Spleen (tissue), 7 donors: Measurements from ENCODE around the gene PTPRK.

Experiments used
- CTCF ChIP-seq, 11 experiments: fragments of 200-600 bp in 7 of 11; fragments of 450-650 bp in 4 of 11; sonication (generic) in 4 of 11; IDR thresholded peaks in 8 of 11; conservative IDR thresholded peaks in 3 of 11; 1 replicate in 7 of 11; 2 replicates in 4 of 11; pipeline versions ENCODE4 v1.4.0 to v1.8.0; 2016 to 2021; ENCODE audit warnings: antibody characterized with exemption in 11 of 11, inconsistent platforms in 4 of 11, mild to moderate bottlenecking in 1 of 11
- POLR2A ChIP-seq, 3 donors: fragments of 450-650 bp; IDR thresholded peaks; one replicate each; pipeline ENCODE4 v1.5.1; 2017; ENCODE audit warnings: antibody characterized with exemption in 3 of 3, mild to moderate bottlenecking in 1 of 3
- donor health status: DM: no; HTN: no; CAD: no; lungs with moderate emphysema.
- donor health status: DM: no; HTN: no; CAD: no.
- donor health status: DM: no; HTN: no; CAD: no.

- TF ChIP-seq CTCF (IDR thresholded peaks at IDR 0.05 in 8 of 11, conservative IDR thresholded peaks at IDR 0.05 in 3 of 11) (no peak), POLR2A (IDR thresholded peaks at IDR 0.05) (no peak)
Measured at GRCh38 chr6:128073389-128073788, 447.0 kb downstream of the PTPRK start.
